Right lobe of liver (tissue), 4 donors: ENCODE measurements around the gene ACOT11.

Experiments used
- CTCF ChIP-seq, 4 donors: fragments of 200-600 bp in 3 of 4; fragments of 450-650 bp in 1 of 4; IDR thresholded peaks; one replicate each; pipeline versions ENCODE4 v1.5.1 to v1.8.0; 2016 to 2022; ENCODE audit warnings: antibody characterized with exemption in 4 of 4, mild to moderate bottlenecking in 2 of 4
- POLR2A ChIP-seq: fragments of 450-650 bp; IDR thresholded peaks from one replicate; pipeline ENCODE4 v1.6.1; 2017; ENCODE audit warnings: antibody characterized with exemption, mild to moderate bottlenecking
- donor health status: DM: no; HTN: no; CAD: no.
- donor health status: DM: no; HTN: no; CAD: no.
- donor health status: DM: no; HTN: yes; CAD: no.

- TF ChIP-seq CTCF (IDR thresholded peaks at IDR 0.05) (no peak), POLR2A (no peak)
Measured at GRCh38 chr1:54593571-54594160, 45.6 kb downstream of the ACOT11 start.
